Measurements from ENCODE around the gene TOR1A. TPM values are rescaled to one million over a fixed set of nuclear protein-coding genes. Genes with fewer than 3 reads are reported as not detected.

Gene TOR1A
- polyA plus RNA-seq, 2 of the 4 experiments (the other 2 are of a cell fraction): 54.0 to 74.9 TPM

DNA sequence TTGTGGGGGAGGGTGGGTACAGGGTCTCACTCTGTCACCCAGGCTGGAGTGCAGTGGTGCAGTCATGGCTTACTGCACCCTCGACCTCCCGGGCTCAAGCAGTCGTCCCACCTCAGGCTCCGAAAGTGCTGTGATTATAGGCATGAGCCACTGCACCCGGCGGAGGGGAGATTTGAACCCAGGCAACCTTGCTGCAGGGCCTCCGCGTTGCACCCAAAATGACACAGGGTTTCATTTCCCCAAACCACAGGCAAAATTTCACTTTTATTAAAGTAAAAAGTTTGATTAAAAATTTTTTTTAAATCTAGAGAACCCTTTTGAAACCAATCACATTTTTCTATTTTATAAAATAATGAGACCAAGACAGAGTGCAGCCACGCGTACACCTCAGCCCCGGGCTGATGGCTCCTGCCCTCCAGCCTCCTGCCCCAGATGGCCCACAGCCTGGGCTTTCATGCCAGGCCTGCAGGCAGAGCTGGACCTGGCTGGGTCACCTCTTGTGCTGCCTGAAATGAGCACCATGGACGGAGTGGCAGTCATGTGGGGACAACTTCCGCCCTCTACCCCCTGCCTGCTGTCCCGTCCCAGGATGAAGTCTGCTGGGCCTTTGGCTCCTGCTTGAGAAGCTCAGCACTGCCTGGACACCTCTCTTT lies 41.9 kb upstream of the TOR1A start:
- ChIA-PET CTCF (interaction anchor here (0.7 to 1.7 kb wide), 2 partner anchors 11 to 370 kb away, joined by 3 to 5 read pairs; no protein-coding TSS in a partner anchor), POLR2A (interaction anchor here (0.6 kb wide), 1 partner anchor 31 kb away, joined by 3 read pairs; no protein-coding TSS in a partner anchor)
- H3K4me3 ChIP-seq: no peak overlapping the region
- FAIRE-seq: no peak
- 90% methylated on average over 14 of the region's 14 CpGs for WGBS (ENCODE audit: missing lambda C conversion rate)
- no peaks in the 10 kb centered on the region for H3K9me3 ChIP-seq
- TF ChIP-seq HOXA7 (CRISPR knock-in tag; IDR thresholded peaks at IDR 0.05) (no peak), ZC3H11A (IDR thresholded peaks at IDR 0.05) (no peak), BHLHE40 (IDR thresholded peaks at IDR 0.05; ENCODE audit: low read depth, low read length) (no peak), POLR2AphosphoS2 (conservative IDR thresholded peaks at IDR 0.05; ENCODE audit: low read length) (no peak), JUN (IDR thresholded peaks at IDR 0.05) (no peak), TP53 (CRISPR knock-in tag; IDR thresholded peaks at IDR 0.05) (no peak)
- no peak overlapping the region for H3K27ac ChIP-seq
- H3K4me1 ChIP-seq: no peaks in the 10 kb centered on the region
- ATAC-seq: no peak
- no peak overlapping the region for H3K4me2 ChIP-seq
- no peak for DNase-seq (ENCODE audit: low read depth in 1 of 2, low spot score in 1 of 2)

DNA sequence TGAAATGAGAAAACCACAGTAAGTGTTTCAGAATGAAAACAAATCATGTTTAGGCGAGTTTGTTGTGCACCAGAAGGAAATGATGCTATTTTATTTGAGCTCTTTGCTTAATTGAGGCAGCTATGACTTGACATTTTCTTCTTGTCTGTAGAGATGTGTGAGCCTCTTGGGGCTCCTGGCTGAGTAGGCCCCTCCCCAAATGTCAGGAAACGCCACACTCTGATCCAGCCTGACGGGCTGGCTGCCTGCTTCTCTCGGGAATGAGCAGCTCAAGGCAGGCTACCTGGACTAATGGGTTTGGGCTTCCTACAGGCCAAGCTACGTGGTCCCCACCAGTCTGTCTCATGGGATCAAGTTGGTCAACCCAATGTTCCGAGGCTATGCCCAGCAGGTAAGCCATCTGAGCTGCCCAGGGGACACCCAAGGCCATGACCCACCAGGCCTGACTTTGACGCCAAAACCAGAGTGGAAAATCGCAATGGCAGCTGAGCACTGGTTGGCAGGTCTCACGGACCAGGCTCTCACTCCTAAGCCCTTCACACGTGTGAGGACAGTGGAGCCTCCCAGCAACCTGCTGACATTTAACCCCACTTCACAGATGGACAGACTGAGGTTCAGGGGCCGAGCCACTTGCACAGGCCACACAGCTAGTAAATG lies 41.2 kb upstream of the TOR1A start:
- POLR2A ChIA-PET: interaction anchor here (0.6 kb wide), 1 partner anchor 30 kb away, joined by 3 read pairs; no protein-coding TSS in a partner anchor
- FAIRE-seq: no peak
- 88% methylated on average over 8 of the region's 11 CpGs for WGBS (ENCODE audit: missing lambda C conversion rate)

DNA sequence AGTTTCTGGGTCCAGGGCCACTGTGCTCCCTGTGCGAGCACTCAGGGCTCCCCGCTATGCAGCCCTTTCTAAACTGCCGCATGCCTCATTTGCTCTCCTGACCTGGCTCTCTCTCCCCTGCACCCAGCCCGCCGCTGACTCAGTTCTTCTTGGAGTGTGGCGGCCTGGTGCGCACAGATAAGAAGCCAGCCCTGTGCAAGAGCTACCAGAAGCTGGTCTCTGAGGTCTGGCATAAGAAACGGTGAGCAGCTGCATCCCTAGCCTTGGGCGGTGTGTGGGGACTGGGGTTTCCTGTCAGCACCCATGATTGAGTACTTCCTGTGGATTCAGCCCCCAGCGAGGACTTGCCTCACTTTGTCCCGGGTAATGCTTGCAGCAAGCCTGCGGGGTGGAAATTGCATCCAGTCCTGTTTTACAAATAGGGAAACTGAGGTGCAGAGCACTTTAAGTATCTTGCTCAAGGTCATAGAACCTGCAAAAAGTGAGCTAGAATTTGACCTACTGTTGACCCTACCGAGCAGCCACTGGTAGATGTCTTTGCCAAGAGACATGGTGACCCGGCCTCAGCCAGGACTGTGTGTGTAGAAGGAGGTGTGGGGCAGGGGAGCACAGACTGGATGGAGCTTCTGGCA lies 39.2 kb upstream of the TOR1A start:
- 83% methylated on average over 14 of the region's 14 CpGs for WGBS (ENCODE audit: missing lambda C conversion rate)
- DNase-seq (ENCODE audit: low read depth in 1 of 2, low spot score in 1 of 2): no peak
- TF ChIP-seq BHLHE40 (IDR thresholded peaks at IDR 0.05; ENCODE audit: low read depth, low read length) (no peak), FOSL2 (IDR thresholded peaks at IDR 0.05) (no peak), FOSL2 (CRISPR knock-in tag; IDR thresholded peaks at IDR 0.05) (no peak), GATA3 (IDR thresholded peaks at IDR 0.05; ENCODE audit: borderline replicate concordance) (no peak), CEBPB (IDR thresholded peaks at IDR 0.05) (no peak), KDM1A (IDR thresholded peaks at IDR 0.05; ENCODE audit: low read depth) (no peak), RAD21 (conservative IDR thresholded peaks at IDR 0.05 in 1 of 2, IDR thresholded peaks at IDR 0.05 in 1 of 2) (no peak), MAZ (IDR thresholded peaks at IDR 0.05; ENCODE audit: borderline replicate concordance, low read depth, low read length) (no peak), TP53 (CRISPR knock-in tag; IDR thresholded peaks at IDR 0.05) (no peak), MAFK (IDR thresholded peaks at IDR 0.05; ENCODE audit: partially characterized antibody) (no peak)
- TF ChIP-seq, protein P1, sequence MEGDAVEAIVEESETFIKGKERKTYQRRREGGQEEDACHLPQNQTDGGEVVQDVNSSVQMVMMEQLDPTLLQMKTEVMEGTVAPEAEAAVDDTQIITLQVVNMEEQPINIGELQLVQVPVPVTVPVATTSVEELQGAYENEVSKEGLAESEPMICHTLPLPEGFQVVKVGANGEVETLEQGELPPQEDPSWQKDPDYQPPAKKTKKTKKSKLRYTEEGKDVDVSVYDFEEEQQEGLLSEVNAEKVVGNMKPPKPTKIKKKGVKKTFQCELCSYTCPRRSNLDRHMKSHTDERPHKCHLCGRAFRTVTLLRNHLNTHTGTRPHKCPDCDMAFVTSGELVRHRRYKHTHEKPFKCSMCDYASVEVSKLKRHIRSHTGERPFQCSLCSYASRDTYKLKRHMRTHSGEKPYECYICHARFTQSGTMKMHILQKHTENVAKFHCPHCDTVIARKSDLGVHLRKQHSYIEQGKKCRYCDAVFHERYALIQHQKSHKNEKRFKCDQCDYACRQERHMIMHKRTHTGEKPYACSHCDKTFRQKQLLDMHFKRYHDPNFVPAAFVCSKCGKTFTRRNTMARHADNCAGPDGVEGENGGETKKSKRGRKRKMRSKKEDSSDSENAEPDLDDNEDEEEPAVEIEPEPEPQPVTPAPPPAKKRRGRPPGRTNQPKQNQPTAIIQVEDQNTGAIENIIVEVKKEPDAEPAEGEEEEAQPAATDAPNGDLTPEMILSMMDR (IDR thresholded peaks at IDR 0.05): no peak
- TF ChIP-seq, protein P2, sequence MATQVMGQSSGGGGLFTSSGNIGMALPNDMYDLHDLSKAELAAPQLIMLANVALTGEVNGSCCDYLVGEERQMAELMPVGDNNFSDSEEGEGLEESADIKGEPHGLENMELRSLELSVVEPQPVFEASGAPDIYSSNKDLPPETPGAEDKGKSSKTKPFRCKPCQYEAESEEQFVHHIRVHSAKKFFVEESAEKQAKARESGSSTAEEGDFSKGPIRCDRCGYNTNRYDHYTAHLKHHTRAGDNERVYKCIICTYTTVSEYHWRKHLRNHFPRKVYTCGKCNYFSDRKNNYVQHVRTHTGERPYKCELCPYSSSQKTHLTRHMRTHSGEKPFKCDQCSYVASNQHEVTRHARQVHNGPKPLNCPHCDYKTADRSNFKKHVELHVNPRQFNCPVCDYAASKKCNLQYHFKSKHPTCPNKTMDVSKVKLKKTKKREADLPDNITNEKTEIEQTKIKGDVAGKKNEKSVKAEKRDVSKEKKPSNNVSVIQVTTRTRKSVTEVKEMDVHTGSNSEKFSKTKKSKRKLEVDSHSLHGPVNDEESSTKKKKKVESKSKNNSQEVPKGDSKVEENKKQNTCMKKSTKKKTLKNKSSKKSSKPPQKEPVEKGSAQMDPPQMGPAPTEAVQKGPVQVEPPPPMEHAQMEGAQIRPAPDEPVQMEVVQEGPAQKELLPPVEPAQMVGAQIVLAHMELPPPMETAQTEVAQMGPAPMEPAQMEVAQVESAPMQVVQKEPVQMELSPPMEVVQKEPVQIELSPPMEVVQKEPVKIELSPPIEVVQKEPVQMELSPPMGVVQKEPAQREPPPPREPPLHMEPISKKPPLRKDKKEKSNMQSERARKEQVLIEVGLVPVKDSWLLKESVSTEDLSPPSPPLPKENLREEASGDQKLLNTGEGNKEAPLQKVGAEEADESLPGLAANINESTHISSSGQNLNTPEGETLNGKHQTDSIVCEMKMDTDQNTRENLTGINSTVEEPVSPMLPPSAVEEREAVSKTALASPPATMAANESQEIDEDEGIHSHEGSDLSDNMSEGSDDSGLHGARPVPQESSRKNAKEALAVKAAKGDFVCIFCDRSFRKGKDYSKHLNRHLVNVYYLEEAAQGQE (IDR thresholded peaks at IDR 0.05): no peak
- TF ChIP-seq, protein P3, sequence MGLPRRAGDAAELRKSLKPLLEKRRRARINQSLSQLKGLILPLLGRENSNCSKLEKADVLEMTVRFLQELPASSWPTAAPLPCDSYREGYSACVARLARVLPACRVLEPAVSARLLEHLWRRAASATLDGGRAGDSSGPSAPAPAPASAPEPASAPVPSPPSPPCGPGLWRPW (IDR thresholded peaks at IDR 0.05): no peak

More for the DNA sequence above, 41.2 kb upstream of the TOR1A start:
- no peak for TF ChIP-seq MAZ (IDR thresholded peaks at IDR 0.05; ENCODE audit: borderline replicate concordance, low read depth, low read length)
- TF ChIP-seq CHD2 (IDR thresholded peaks at IDR 0.05; ENCODE audit: low read length, partially characterized antibody): no peak
- TF ChIP-seq KDM1A (IDR thresholded peaks at IDR 0.05; ENCODE audit: low read depth): no peak
- TF ChIP-seq, protein P4, sequence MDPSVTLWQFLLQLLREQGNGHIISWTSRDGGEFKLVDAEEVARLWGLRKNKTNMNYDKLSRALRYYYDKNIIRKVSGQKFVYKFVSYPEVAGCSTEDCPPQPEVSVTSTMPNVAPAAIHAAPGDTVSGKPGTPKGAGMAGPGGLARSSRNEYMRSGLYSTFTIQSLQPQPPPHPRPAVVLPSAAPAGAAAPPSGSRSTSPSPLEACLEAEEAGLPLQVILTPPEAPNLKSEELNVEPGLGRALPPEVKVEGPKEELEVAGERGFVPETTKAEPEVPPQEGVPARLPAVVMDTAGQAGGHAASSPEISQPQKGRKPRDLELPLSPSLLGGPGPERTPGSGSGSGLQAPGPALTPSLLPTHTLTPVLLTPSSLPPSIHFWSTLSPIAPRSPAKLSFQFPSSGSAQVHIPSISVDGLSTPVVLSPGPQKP (IDR thresholded peaks at IDR 0.05; ENCODE audit: low read depth, low read length): no peak
- no peak for TF ChIP-seq ZC3H11A (IDR thresholded peaks at IDR 0.05)
- Histone ChIP-seq H3K9me3 (no peaks in the 10 kb centered on the region), H3K4me3 (no peak overlapping the region), H3K27ac (no peak overlapping the region), H3K4me2 (no peak overlapping the region), H3K4me1 (no peaks in the 10 kb centered on the region)
- DNase-seq (ENCODE audit: low read depth in 1 of 2, low spot score in 1 of 2) (no peak), ATAC-seq (no peak)
- CTCF ChIA-PET: interaction anchor here (0.7 kb wide), 1 partner anchor 371 kb away, joined by 3 read pairs; no protein-coding TSS in a partner anchor

More for the DNA sequence above, 39.2 kb upstream of the TOR1A start:
- Histone ChIP-seq H3K4me2 (no peak overlapping the region), H3K4me3 (no peak overlapping the region), H3K9me3 (no peaks in the 10 kb centered on the region), H3K27ac (no peak overlapping the region), H3K4me1 (no peaks in the 10 kb centered on the region)
- POLR2A ChIA-PET: no interaction called here
- ATAC-seq: no peak
- CTCF ChIA-PET: interaction anchor here (1.5 kb wide), 1 partner anchor 115 kb away, joined by 3 read pairs; no protein-coding TSS in a partner anchor
- FAIRE-seq: no peak

Data from A549 (cell line).